SK-N-SH treated with all-trans-retinoic acid at 6 μM for 48 hours (cell line): ENCODE data around the gene PAPPA2.

Experiments
- ATAC-seq: fragments of 200-7000 bp; cut with Tn5 transposase; 3 replicates; pipeline ENCODE4 v1.9.1; 2020; ENCODE audit warnings: mild to moderate bottlenecking, moderate library complexity
- BACH2 ChIP-seq: fragments of 250-450 bp; sonication (Bioruptor Pico); IDR thresholded peaks from 2 replicates; pipeline ENCODE4 v1.9.0; 2021; ENCODE audit warnings: mild to moderate bottlenecking, borderline replicate concordance
- CSDC2 ChIP-seq: fragments of 250-450 bp; sonication (Bioruptor Pico); IDR thresholded peaks from 2 replicates; pipeline ENCODE4 v1.5.0; 2020; ENCODE audit warnings: mild to moderate bottlenecking, moderate library complexity
- GLIS3 ChIP-seq: fragments of 250-450 bp; sonication (Bioruptor Pico); IDR thresholded peaks from 2 replicates; pipeline ENCODE4 v1.5.0; 2020; ENCODE audit warnings: mild to moderate bottlenecking, moderate library complexity
- OSR1 ChIP-seq: fragments of 250-450 bp; sonication (Bioruptor Pico); IDR thresholded peaks from 2 replicates; pipeline ENCODE4 v1.8.0; 2022; ENCODE audit warnings: moderate library complexity, mild to moderate bottlenecking, inconsistent platforms
- PPARA ChIP-seq: fragments of 250-450 bp; sonication (Bioruptor Pico); IDR thresholded peaks from 2 replicates; pipeline ENCODE4 v1.5.0; 2020; ENCODE audit warnings: mild to moderate bottlenecking, borderline replicate concordance
- RARB ChIP-seq: fragments of 250-450 bp; sonication (Bioruptor Pico); IDR thresholded peaks from 2 replicates; pipeline ENCODE4 v1.8.0; 2021; ENCODE audit warnings: mild to moderate bottlenecking, moderate library complexity
- SNAI2 ChIP-seq: fragments of 250-450 bp; sonication (Bioruptor Pico); IDR thresholded peaks from 2 replicates; pipeline ENCODE4 v1.5.0; 2020; ENCODE audit warnings: mild to moderate bottlenecking, moderate library complexity
- TCF4 ChIP-seq: fragments of 250-450 bp; sonication (Bioruptor Pico); IDR thresholded peaks from 2 replicates; pipeline ENCODE4 v1.8.0; 2021; ENCODE audit warnings: mild to moderate bottlenecking, moderate library complexity, borderline replicate concordance
- TSHZ2 ChIP-seq: fragments of 250-450 bp; sonication (Bioruptor Pico); IDR thresholded peaks from 2 replicates; pipeline ENCODE4 v1.5.0; 2020; ENCODE audit warnings: mild to moderate bottlenecking, moderate library complexity
- ZFP3 ChIP-seq: fragments of 250-450 bp; sonication (Bioruptor Pico); IDR thresholded peaks from 2 replicates; pipeline ENCODE4 v1.5.0; 2020; ENCODE audit warnings: mild to moderate bottlenecking, moderate library complexity
- ZFP30 ChIP-seq: fragments of 450-650 bp; formaldehyde crosslinking; IDR thresholded peaks from 2 replicates; pipeline ENCODE4 v1.5.0; 2022; ENCODE audit warnings: mild to moderate bottlenecking, moderate library complexity
- ZNF565 ChIP-seq: fragments of 450-650 bp; formaldehyde crosslinking; conservative IDR thresholded peaks from 2 replicates; pipeline ENCODE4 v1.5.0; 2020; ENCODE audit warnings: low read depth, mild to moderate bottlenecking, moderate library complexity
- ZNF8 ChIP-seq: fragments of 450-650 bp; formaldehyde crosslinking; IDR thresholded peaks from 2 replicates; pipeline ENCODE4 v1.5.0; 2020; ENCODE audit warnings: mild to moderate bottlenecking, moderate library complexity
- TF ChIP-seq, protein P1 (sequence below): fragments of 250-450 bp; sonication (Bioruptor Pico); IDR thresholded peaks from 2 replicates; pipeline ENCODE4 v1.5.1; 2021; ENCODE audit warnings: mild to moderate bottlenecking, moderate library complexity
- TF ChIP-seq, protein P2 (sequence below): fragments of 250-450 bp; sonication (Bioruptor Pico); IDR thresholded peaks from 2 replicates; pipeline ENCODE4 v1.5.1; 2020; ENCODE audit warnings: low read depth, mild to moderate bottlenecking, moderate library complexity
- TF ChIP-seq, protein P3 (sequence below): fragments of 250-450 bp; sonication (Bioruptor Pico); IDR thresholded peaks from 2 replicates; pipeline ENCODE4 v1.8.0; 2021; ENCODE audit warnings: low read depth, mild to moderate bottlenecking, moderate library complexity, borderline replicate concordance
- TF ChIP-seq, protein P4 (sequence below): fragments of 250-450 bp; sonication (Bioruptor Pico); IDR thresholded peaks from 2 replicates; pipeline ENCODE4 v1.8.0; 2020; ENCODE audit warnings: mild to moderate bottlenecking, moderate library complexity, borderline replicate concordance

Gene PAPPA2

DNA sequence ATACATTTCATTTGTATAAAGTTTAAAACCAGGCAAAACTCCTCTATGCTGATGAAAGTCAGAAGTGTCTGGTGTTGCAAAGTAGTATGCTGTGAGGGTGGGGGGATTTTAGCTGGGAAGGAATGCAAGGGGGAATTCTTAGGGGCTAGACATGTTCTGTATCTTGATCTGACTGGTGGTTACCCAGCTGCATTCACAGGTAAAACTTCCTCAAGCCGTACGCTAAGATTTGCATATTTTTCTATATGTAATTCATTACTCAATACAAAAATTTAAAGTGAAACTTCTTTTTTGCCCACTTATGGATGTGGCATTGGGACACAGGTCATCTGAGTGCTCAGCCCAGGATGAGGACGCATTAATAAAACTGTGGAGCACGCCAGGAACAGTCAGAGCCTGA, 323.3 kb downstream of the PAPPA2 start (continued):
- TF ChIP-seq TSHZ2 (CRISPR knock-in tag), result no peak
- TF ChIP-seq OSR1 (CRISPR knock-in tag), result no peak
- TF ChIP-seq, protein P1, sequence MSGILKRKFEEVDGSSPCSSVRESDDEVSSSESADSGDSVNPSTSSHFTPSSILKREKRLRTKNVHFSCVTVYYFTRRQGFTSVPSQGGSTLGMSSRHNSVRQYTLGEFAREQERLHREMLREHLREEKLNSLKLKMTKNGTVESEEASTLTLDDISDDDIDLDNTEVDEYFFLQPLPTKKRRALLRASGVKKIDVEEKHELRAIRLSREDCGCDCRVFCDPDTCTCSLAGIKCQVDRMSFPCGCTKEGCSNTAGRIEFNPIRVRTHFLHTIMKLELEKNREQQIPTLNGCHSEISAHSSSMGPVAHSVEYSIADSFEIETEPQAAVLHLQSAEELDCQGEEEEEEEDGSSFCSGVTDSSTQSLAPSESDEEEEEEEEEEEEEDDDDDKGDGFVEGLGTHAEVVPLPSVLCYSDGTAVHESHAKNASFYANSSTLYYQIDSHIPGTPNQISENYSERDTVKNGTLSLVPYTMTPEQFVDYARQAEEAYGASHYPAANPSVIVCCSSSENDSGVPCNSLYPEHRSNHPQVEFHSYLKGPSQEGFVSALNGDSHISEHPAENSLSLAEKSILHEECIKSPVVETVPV, result no peak
- no peak for TF ChIP-seq PPARA (CRISPR knock-in tag)
- no peak for TF ChIP-seq CSDC2 (CRISPR knock-in tag)
- TF ChIP-seq ZFP3 (CRISPR knock-in tag), result no peak
- no peak for TF ChIP-seq ZNF8 (CRISPR knock-in tag)
- TF ChIP-seq ZFP30 (CRISPR knock-in tag), result no peak
- TF ChIP-seq SNAI2, result no peak

- TF ChIP-seq OSR1 (CRISPR knock-in tag) (no peak), ZNF565 (CRISPR knock-in tag) (no peak), TCF4 (no peak), TSHZ2 (CRISPR knock-in tag) (no peak), RARB (CRISPR knock-in tag) (no peak), GLIS3 (CRISPR knock-in tag) (no peak), CSDC2 (CRISPR knock-in tag) (no peak), BACH2 (no peak), ZFP3 (CRISPR knock-in tag) (no peak)
- TF ChIP-seq, protein P2, sequence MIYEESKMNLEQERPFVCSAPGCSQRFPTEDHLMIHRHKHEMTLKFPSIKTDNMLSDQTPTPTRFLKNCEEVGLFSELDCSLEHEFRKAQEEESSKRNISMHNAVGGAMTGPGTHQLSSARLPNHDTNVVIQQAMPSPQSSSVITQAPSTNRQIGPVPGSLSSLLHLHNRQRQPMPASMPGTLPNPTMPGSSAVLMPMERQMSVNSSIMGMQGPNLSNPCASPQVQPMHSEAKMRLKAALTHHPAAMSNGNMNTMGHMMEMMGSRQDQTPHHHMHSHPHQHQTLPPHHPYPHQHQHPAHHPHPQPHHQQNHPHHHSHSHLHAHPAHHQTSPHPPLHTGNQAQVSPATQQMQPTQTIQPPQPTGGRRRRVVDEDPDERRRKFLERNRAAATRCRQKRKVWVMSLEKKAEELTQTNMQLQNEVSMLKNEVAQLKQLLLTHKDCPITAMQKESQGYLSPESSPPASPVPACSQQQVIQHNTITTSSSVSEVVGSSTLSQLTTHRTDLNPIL, result no peak
- TF ChIP-seq, protein P3, sequence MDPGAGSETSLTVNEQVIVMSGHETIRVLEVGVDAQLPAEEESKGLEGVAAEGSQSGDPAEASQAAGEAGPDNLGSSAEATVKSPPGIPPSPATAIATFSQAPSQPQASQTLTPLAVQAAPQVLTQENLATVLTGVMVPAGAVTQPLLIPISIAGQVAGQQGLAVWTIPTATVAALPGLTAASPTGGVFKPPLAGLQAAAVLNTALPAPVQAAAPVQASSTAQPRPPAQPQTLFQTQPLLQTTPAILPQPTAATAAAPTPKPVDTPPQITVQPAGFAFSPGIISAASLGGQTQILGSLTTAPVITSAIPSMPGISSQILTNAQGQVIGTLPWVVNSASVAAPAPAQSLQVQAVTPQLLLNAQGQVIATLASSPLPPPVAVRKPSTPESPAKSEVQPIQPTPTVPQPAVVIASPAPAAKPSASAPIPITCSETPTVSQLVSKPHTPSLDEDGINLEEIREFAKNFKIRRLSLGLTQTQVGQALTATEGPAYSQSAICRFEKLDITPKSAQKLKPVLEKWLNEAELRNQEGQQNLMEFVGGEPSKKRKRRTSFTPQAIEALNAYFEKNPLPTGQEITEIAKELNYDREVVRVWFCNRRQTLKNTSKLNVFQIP (CRISPR knock-in tag), result no peak
- TF ChIP-seq, protein P4, sequence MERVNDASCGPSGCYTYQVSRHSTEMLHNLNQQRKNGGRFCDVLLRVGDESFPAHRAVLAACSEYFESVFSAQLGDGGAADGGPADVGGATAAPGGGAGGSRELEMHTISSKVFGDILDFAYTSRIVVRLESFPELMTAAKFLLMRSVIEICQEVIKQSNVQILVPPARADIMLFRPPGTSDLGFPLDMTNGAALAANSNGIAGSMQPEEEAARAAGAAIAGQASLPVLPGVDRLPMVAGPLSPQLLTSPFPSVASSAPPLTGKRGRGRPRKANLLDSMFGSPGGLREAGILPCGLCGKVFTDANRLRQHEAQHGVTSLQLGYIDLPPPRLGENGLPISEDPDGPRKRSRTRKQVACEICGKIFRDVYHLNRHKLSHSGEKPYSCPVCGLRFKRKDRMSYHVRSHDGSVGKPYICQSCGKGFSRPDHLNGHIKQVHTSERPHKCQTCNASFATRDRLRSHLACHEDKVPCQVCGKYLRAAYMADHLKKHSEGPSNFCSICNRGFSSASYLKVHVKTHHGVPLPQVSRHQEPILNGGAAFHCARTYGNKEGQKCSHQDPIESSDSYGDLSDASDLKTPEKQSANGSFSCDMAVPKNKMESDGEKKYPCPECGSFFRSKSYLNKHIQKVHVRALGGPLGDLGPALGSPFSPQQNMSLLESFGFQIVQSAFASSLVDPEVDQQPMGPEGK (CRISPR knock-in tag), result no peak
- TF ChIP-seq, protein P1, result no peak
- ATAC-seq, result no peak
Observed at GRCh38 chr1:176789571-176790090, 326.7 kb downstream of the PAPPA2 start.
